GDM1 (cell line): ENCODE measurements around the gene CARD8.
A peak's percentile ranks its signal among the peaks of the same experiment; 100 is the strongest.

Experiments
- DNase-seq: peaks from one replicate; lab custom pipeline; 2025; lab: John Stamatoyannopoulos, UW

The CARD8 gene

GRCh38 chr19:48213959-48214358, 41.8 kb downstream of the CARD8 start:
- no peak for DNase-seq

DNA sequence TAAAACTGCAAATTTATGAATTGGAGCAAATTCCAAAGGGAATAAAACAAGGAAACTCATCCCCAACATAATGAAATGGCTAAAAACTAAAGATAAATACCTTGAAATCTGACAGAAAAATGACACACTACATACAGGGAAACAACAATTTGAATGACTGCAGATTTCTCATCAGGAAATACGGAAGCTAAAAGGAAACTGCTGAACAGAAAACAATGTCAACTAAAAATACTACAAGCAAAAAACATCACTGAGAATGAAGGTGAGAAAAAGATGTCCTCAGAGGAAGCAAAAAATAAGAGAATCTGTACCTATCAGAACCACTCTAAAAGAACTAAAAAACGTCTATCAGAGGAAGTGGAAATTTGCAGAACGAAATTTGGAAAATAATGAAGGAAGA, 45.7 kb downstream of the CARD8 start:
- no peak for DNase-seq

GRCh38 chr19:48206397-48207093, 49.2 kb downstream of the CARD8 start:
- no peak for DNase-seq

GRCh38 chr19:48203794-48204628, 51.7 kb downstream of the CARD8 start:
- peak; percentile 96 for DNase-seq

GRCh38 chr19:48203222-48203793, 52.4 kb downstream of the CARD8 start:
- DNase-seq = no peak

DNA sequence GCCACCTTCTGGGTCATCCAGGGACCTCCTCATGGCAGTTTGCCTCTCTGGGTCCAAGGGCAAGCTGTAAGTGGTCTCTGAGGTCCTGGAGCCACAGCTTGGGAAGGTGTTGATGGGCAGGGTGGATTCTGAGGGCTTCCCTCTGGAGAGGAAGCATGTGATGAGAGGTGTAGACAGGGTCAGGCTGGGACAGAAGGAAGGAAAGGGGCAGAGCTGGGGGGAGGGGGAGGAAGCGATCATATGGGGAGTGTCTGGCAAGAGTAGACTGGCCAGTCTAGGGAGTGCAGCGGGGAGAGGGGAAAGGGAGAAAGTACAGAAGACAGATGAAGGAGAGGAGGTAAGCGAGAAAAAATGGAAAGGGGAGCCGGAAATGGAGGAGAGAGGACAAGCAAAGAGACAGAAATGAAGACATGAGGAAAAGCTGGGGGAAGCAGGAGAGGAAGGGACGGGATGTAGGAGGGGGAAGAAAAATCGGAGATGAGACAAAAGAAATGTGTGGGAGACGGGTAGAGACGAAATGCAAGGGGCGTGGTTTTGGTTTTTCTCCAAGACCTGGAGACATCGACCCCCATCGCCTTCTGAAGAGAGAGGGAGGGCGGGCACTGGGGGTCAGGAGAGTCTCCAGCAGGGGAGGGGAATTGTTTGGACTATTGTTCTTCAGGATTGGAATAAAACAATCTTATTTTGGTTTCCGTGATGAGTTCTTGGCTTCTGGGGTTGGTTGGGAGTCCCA, 58.6 kb downstream of the CARD8 start:
- no peak for DNase-seq

GRCh38 chr19:48196321-48196763, 59.4 kb downstream of the CARD8 start:
- DNase-seq = no peak

DNA sequence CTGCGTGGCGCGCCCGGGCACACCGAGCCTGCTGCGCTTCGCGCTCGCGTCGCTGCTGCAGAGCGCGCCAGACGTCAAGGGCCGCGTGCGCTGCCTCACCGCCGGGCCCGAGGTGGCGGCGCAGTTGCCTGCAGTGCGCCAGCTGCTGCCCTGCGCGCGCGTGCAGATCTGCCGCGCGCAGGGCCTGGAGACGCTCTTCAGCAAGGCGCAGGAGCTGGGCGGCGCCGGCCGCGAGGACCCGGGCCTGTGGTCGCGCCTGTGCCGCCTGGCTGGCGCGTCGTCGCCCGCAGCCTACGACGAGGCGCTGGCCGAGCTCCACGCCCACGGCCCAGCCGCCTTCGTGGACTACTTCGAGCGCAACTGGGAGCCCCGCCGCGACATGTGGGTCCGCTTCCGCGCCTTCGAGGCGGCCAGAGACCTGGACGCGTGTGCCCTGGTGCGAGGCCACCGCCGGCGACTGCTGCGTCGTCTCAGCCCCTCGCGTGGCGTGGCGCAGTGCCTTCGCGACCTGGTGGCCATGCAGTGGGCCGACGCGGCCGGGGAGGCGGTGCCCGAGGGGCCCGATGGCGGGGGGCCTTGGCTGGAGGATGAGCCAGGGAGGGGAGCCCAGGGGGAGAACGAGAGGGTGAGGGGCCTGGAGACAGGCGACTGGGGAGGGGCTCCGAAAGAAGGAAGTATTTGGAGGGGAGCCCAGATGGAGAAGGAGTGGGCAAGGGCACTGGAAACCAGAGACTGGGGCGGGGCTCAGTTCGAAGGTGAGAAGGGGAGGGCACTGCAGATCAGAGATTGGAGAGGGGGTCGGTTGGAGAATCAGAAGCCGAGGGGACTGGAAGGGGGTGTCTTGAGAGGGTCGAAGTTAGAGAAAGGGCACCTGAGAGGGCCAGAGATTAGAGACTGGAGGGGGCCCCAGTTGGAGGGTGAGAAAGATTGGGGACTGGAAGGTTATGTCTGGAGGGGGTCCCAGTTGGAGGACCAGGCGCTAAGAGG, 60.6 kb downstream of the CARD8 start:
- no peak for DNase-seq

DNA sequence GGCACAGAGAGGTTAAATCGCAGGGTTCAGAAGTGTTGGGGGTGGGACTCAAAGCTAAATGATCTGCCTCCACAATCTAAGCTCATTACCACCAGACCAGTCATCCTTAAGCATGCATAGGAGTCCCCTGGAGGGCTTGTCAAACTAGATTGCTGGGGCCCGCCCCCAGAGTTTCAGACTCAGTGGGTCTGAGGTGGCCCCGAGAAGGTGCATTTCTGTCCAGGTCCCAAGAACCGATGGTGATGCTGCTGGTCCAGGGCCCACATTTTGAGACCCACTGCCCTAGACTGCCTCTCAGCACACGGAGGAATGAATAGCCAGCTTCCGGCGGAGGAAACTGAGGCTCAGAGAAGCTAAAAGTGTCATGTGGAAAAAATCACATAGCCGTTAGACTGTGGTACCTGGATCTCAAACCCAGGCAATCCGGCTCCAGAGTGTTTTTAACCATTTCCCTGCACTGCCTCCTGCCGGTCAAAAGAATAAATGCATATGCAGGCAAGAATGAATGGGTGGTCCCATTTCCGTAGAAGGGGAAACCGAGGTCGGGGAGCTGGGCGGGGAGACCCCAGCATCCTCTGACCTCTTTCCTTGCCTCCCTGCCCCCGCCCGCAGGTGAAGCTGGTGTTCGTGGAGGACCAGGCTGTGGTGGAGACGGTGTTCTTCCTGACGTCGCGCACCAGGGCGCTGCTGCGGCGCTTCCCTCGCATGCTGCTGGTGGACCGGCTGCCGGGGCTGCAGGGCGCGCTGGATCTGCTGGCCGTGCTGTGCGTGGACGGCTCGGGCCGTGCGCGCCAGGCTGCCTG, 61.5 kb downstream of the CARD8 start:
- DNase-seq = no peak

DNA sequence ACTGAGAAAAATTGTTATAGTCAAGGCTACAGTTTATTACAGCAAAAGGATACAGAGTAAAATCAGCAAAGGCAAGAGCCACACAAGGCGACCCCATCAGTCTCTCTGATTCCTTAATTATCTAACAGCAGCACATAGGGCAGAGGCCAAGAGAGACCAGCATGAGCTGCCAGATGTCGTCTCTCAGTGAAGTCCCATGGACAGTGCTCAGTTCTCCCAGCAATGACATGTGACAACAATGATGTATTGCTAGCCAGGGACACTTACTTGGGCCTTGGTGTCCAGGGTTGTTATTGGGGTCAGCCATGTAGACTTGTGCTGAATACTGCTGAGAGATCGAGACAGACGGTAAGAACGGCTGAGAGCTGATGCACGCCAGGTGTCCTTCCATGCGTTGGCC, 63.0 kb downstream of the CARD8 start:
- no peak for DNase-seq

DNA sequence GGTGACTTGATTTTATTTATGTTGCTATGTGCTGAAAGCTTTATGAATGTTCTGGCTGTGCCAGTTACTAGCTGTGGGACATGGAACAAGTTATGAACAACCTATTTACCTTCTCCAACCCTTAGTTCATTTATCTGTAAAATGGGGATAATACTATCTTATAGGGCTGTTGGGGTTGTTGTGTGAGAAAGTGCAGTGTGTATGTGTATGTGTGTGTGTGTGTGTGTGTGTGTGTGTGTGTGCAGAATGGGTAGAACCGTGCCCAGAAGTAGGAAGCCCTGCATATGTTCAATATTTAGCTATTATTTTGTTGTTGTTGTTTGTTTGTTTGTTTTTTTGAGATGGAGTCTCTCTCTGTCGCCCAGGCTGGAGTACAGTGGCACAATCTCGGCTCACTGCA, 64.8 kb downstream of the CARD8 start:
- DNase-seq = no peak

DNA sequence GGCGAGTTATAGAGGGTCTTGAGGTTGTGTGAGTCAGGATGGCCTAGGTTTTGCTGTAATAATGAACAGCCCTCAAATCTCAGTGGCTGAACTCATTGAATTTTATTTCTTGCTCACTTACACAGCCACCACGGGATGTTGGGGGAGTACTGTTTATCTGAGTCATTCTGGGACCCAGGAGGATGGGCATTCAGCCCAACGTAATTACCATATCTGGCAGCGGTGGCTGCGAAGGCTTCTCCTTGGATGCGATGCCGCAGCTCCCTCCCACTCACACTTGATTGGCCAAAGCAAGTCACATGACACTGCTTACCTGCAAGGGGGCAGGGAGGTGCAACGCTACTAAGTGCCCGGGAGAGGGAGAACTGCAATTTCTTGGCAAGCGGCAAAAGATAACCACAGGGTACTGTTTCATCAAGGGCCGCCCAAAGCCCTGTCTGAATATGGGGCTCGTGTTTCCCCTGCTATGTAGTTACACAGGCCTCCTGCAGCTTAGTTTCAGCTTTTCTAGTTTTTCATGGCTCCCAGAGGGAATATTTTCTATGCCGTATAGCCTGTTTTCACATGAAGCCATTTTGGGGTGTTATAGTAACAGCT, 65.3 kb downstream of the CARD8 start:
- DNase-seq = no peak

GRCh38 chr19:48186541-48186991, 69.1 kb downstream of the CARD8 start:
- no peak for DNase-seq

GRCh38 chr19:48186015-48186414, 69.7 kb downstream of the CARD8 start:
- no peak for DNase-seq

DNA sequence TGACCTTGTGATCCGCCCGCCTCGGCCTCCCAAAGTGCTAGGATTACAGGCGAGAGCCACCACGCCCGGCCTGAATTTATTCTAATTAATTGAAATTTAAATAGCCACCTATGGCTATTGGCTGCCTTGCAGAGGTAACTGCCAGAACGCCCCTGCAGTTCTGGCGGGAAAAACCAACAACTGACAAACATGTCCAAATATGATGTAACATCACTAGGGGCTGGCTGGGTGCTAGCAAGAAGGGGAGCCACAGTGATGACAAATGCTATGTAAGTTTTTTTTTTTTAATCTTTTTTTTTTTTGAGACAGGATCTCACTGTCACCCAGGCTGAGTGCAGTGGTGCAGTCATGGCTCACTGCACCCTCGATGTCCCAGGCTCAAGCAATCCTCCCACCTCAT, 72.4 kb downstream of the CARD8 start:
- no peak for DNase-seq

DNA sequence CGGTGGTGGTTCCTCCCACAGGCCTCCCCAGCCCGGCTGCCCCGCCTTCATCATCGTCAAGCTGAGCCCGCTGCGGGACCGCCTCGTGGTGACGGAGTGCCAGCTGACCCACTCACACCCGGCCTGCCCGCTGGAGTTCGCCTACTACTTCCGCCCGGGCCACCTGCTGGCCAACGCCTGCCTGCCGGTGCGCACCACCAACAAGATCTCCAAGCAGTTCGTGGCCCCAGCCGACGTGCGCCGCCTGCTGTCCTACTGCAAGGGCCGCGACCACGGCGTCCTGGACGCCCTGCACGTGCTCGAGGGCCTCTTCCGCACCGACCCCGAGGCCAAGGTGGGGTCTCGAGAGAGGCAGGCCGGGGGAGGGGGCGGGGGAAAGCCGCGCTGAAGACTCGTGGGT, 73.3 kb downstream of the CARD8 start:
- DNase-seq = no peak

- DNase-seq = no peak
Measured at GRCh38 chr19:48181505-48181904, 74.2 kb downstream of the CARD8 start.

GRCh38 chr19:48176226-48176625, 79.5 kb downstream of the CARD8 start:
- DNase-seq = no peak

- DNase-seq = no peak
Measured at GRCh38 chr19:48175578-48175977, 80.1 kb downstream of the CARD8 start.
